ENCODE measurements around the gene CCL13. TPM values are rescaled to one million over a fixed set of nuclear protein-coding genes. Genes with fewer than 3 reads are reported as not detected.

CCL13 gene
- total and polyA plus RNA-seq, 2 of the 8 experiments (the other 6 are each of a cell fraction or from before 2014, with no cell fraction given) = not detected

- TF ChIP-seq CTCF (IDR thresholded peaks at IDR 0.05; ENCODE audit: control extremely low read depth in 1 of 3, insufficient read depth in 1 of 3, low read depth in 1 of 3, low read length in 3 of 3) (no peak), HDAC6 (IDR thresholded peaks at IDR 0.05; ENCODE audit: low read depth, low read length) (no peak)
These were observed 12.7 kb downstream of the CCL13 start (continued) for GRCh38 chr17:34368946-34369500.
